ENCODE results near the gene CCL7.

The CCL7 gene

GRCh38 chr17:34291721-34292348, 21.8 kb downstream of the CCL7 start:
- DNase-seq = no peak

GRCh38 chr17:34299027-34299426, 29.0 kb downstream of the CCL7 start:
- DNase-seq = no peak

GRCh38 chr17:34299956-34300577, 30.0 kb downstream of the CCL7 start:
- DNase-seq = no peak

GRCh38 chr17:34300652-34301370, 30.8 kb downstream of the CCL7 start:
- DNase-seq = no peak

GRCh38 chr17:34301986-34302385, 32.0 kb downstream of the CCL7 start:
- no peak for DNase-seq

GRCh38 chr17:34302636-34303035, 32.6 kb downstream of the CCL7 start:
- no peak for DNase-seq

GRCh38 chr17:34303606-34304005, 33.6 kb downstream of the CCL7 start:
- DNase-seq = no peak

- no peak for DNase-seq
Measured at GRCh38 chr17:34305061-34305460, 35.0 kb downstream of the CCL7 start.

GRCh38 chr17:34305606-34306005, 35.6 kb downstream of the CCL7 start:
- no peak for DNase-seq

- no peak for DNase-seq
Measured at GRCh38 chr17:34306466-34306865, 36.4 kb downstream of the CCL7 start.

- DNase-seq = no peak
Measured at GRCh38 chr17:34307110-34307509, 37.1 kb downstream of the CCL7 start.

GRCh38 chr17:34308371-34308770, 38.4 kb downstream of the CCL7 start:
- no peak for DNase-seq

GRCh38 chr17:34311291-34311690, 41.3 kb downstream of the CCL7 start:
- DNase-seq = no peak

GRCh38 chr17:34312080-34312479, 42.1 kb downstream of the CCL7 start:
- DNase-seq = no peak

GRCh38 chr17:34313164-34313563, 43.1 kb downstream of the CCL7 start:
- no peak for DNase-seq

GRCh38 chr17:34314279-34314678, 44.3 kb downstream of the CCL7 start:
- DNase-seq = no peak

GRCh38 chr17:34318474-34318873, 48.5 kb downstream of the CCL7 start:
- no peak for DNase-seq

- DNase-seq = no peak
Measured at GRCh38 chr17:34319039-34319483, 49.0 kb downstream of the CCL7 start, which contains the start of gene CCL8. TSS of gene CCL8 (plus strand) at chr17:34319435. CDS start at chr17:34319502, 67 bp downstream.

Data from NCI-H1694 (cell line).